H1 (cell line): ENCODE data around the gene STK11. TPM values are rescaled to one million over a fixed set of nuclear protein-coding genes. Genes with fewer than 3 reads are reported as not detected.

Experiments
- CTCF ChIA-PET: fragments of 300-600 bp; sonication (Branson Sonifier 250); formaldehyde crosslinking; loops from one replicate; lab custom pipeline; 2021; ENCODE audit not compliant: partially characterized antibody; lab: Charles Lee
- POLR2A ChIA-PET: fragments of 300-600 bp; sonication (Branson Sonifier 250); formaldehyde crosslinking; loops from one replicate; lab custom pipeline; 2021; ENCODE audit warnings: inconsistent platforms; ENCODE audit not compliant: partially characterized antibody; lab: Charles Lee
- DNase-seq, 2 experiments: peaks; one replicate each; pipeline versions ENCODE4 v3.0.0 to v3.0.0-alpha.2; 2010 to 2022; ENCODE audit warnings: low spot score in 2 of 2, low read depth in 1 of 2, mixed read lengths in 1 of 2
- FAIRE-seq: peaks from 2 replicates; lab custom pipeline; 2011; peaks lifted over from hg19 to GRCh38; lab: Jason Lieb, UNC
- H2AFZ ChIP-seq: 2 replicates; pipeline ENCODE4 v1.8.1; 2012; ENCODE audit warnings: low read length, inconsistent platforms
- H2AK5ac ChIP-seq: 2 replicates; pipeline ENCODE4 v1.6.1; 2013; ENCODE audit warnings: low read depth, low read length
- H2BK120ac ChIP-seq: replicated peaks from 2 replicates; pipeline ENCODE3; 2013; ENCODE audit warnings: low read depth, low read length, inconsistent platforms
- H2BK12ac ChIP-seq: 2 replicates; pipeline ENCODE4 v1.6.1; 2013; ENCODE audit warnings: low read depth, low read length
- H2BK15ac ChIP-seq: 2 replicates; pipeline ENCODE4 v1.6.1; 2013; ENCODE audit warnings: low read length
- H2BK20ac ChIP-seq: 2 replicates; pipeline ENCODE4 v1.6.1; 2013; ENCODE audit warnings: low read length
- H2BK5ac ChIP-seq: 2 replicates; pipeline ENCODE4 v1.6.1; 2013; ENCODE audit warnings: low read depth, low read length
- H3K14ac ChIP-seq: 2 replicates; pipeline ENCODE4 v1.6.1; 2013; ENCODE audit warnings: inconsistent platforms; ENCODE audit not compliant: insufficient read length
- H3K18ac ChIP-seq: 2 replicates; pipeline ENCODE4 v1.6.1; 2013; ENCODE audit warnings: low read length; ENCODE audit errors: extremely low read depth
- H3K23ac ChIP-seq: 2 replicates; pipeline ENCODE4 v1.6.1; 2013; ENCODE audit warnings: inconsistent platforms; ENCODE audit not compliant: insufficient read length
- H3K23me2 ChIP-seq: 2 replicates; pipeline ENCODE4 v1.6.1; 2013; ENCODE audit warnings: low read depth, low read length
- H3K27ac ChIP-seq: 2 replicates; pipeline ENCODE4 v1.6.1; 2011; ENCODE audit warnings: low read depth, low read length, inconsistent platforms
- H3K27me3 ChIP-seq, 4 experiments: replicated peaks in 1 of 4; 1 replicate in 1 of 4; 2 replicates in 3 of 4; pipeline versions ENCODE4 v1.6.1 to v1.8.1; 2011 to 2013; ENCODE audit warnings: low read length in 3 of 4, mild to moderate bottlenecking in 3 of 4, inconsistent platforms in 2 of 4, mixed read lengths in 2 of 4, moderate library complexity in 1 of 4; ENCODE audit not compliant: control insufficient read depth in 3 of 4, insufficient read depth in 3 of 4; ENCODE audit errors: extremely low read depth in 1 of 4
- H3K36me3 ChIP-seq, 4 experiments: 2 replicates each; pipeline versions ENCODE4 v1.6.1 to v1.8.1; 2011 to 2013; ENCODE audit warnings: mild to moderate bottlenecking in 4 of 4, low read length in 3 of 4, moderate library complexity in 2 of 4, control low read depth in 1 of 4, inconsistent platforms in 1 of 4; ENCODE audit not compliant: insufficient read depth in 4 of 4, control insufficient read depth in 2 of 4
- H3K4ac ChIP-seq: replicated peaks from 2 replicates; pipeline ENCODE3; 2013; ENCODE audit warnings: low read length, low read depth, mixed read lengths, inconsistent platforms; ENCODE audit not compliant: insufficient read length
- H3K4me1 ChIP-seq, 4 experiments: replicated peaks in 1 of 4; 1 replicate in 1 of 4; 2 replicates in 3 of 4; pipeline versions ENCODE4 v1.6.1 to v1.8.1; 2011 to 2013; ENCODE audit warnings: low read length in 3 of 4, inconsistent platforms in 2 of 4, mixed read lengths in 1 of 4; ENCODE audit not compliant: insufficient read depth in 4 of 4, control insufficient read depth in 3 of 4
- H3K4me2 ChIP-seq, 2 experiments: 2 replicates each; pipeline versions ENCODE4 v1.6.1 to v1.8.1; 2011 to 2013; ENCODE audit warnings: low read depth in 2 of 2, low read length in 2 of 2, control low read depth in 1 of 2, inconsistent platforms in 1 of 2, mild to moderate bottlenecking in 1 of 2; ENCODE audit not compliant: insufficient read depth in 1 of 2
- H3K4me3 ChIP-seq, 4 experiments: fragments of 200-600, 300-600 bp in 1 of 4; sonication (generic), shearing (Covaris generic), sonication (Bioruptor Twin) in 1 of 4; 2 replicates each; pipeline versions ENCODE4 v1.5.1 to v1.8.1; 2011 to 2016; ENCODE audit warnings: low read length in 4 of 4, low read depth in 3 of 4, control low read depth in 2 of 4, inconsistent platforms in 2 of 4, mild to moderate bottlenecking in 2 of 4, mixed read lengths in 1 of 4, moderate library complexity in 1 of 4; ENCODE audit not compliant: insufficient read depth in 2 of 4; ENCODE audit errors: extremely low read depth in 1 of 4
- H3K56ac ChIP-seq: replicated peaks from 2 replicates; pipeline ENCODE3; 2013; ENCODE audit warnings: low read depth, mild to moderate bottlenecking, mixed read lengths, low read length, inconsistent platforms; ENCODE audit not compliant: insufficient read length
- H3K79me1 ChIP-seq: 2 replicates; pipeline ENCODE4 v1.6.1; 2013; ENCODE audit warnings: low read depth, low read length, control low read depth
- H3K79me2 ChIP-seq, 2 experiments: 2 replicates each; pipeline versions ENCODE4 v1.6.1 to v1.8.1; 2012 to 2013; ENCODE audit warnings: low read length in 2 of 2, mild to moderate bottlenecking in 2 of 2, inconsistent platforms in 1 of 2; ENCODE audit not compliant: insufficient read depth in 2 of 2, control insufficient read depth in 1 of 2
- H3K9ac ChIP-seq, 4 experiments: replicated peaks in 1 of 4; 1 replicate in 1 of 4; 2 replicates in 3 of 4; pipeline versions ENCODE4 v1.6.1 to v1.8.1; 2011 to 2013; ENCODE audit warnings: low read depth in 3 of 4, low read length in 3 of 4, control low read depth in 2 of 4, mild to moderate bottlenecking in 2 of 4, moderate library complexity in 2 of 4, inconsistent platforms in 1 of 4; ENCODE audit errors: extremely low read depth in 1 of 4
- H3K9me3 ChIP-seq, 2 experiments: 2 replicates each; pipeline versions ENCODE4 v1.6.1 to v1.8.1; 2012 to 2013; ENCODE audit warnings: mild to moderate bottlenecking in 2 of 2, moderate library complexity in 2 of 2, control low read depth in 1 of 2, inconsistent platforms in 1 of 2, low read depth in 1 of 2, low read length in 1 of 2, mixed read lengths in 1 of 2; ENCODE audit not compliant: insufficient read depth in 2 of 2
- H4K20me1 ChIP-seq, 2 experiments: replicated peaks in 1 of 2; 2 replicates each; pipeline versions ENCODE3 to v1.8.1; 2011 to 2013; ENCODE audit warnings: inconsistent platforms in 2 of 2, low read length in 2 of 2, mild to moderate bottlenecking in 1 of 2; ENCODE audit not compliant: insufficient read depth in 2 of 2, control insufficient read depth in 1 of 2
- H4K5ac ChIP-seq: 2 replicates; pipeline ENCODE4 v1.6.1; 2013; ENCODE audit warnings: low read length, low read depth, mixed read lengths, inconsistent platforms; ENCODE audit not compliant: insufficient read length
- H4K8ac ChIP-seq: 2 replicates; pipeline ENCODE4 v1.8.0; 2013; ENCODE audit warnings: mild to moderate bottlenecking, moderate library complexity, low read length, inconsistent platforms; ENCODE audit not compliant: insufficient read depth; ENCODE audit errors: extremely low read depth
- H4K91ac ChIP-seq: replicated peaks from 2 replicates; pipeline ENCODE3; 2013; ENCODE audit warnings: low read length, mixed read lengths, inconsistent platforms; ENCODE audit not compliant: insufficient read length
- CEBPB ChIP-seq: IDR thresholded peaks from 2 replicates; pipeline ENCODE4 v1.6.1; 2012; ENCODE audit warnings: low read depth, low read length
- CHD1 ChIP-seq: IDR thresholded peaks from 2 replicates; pipeline ENCODE4 v1.6.1; 2012; ENCODE audit warnings: low read depth, low read length, improper control_type of control experiment
- TEAD4 ChIP-seq: IDR thresholded peaks from 2 replicates; pipeline ENCODE4 v1.6.1; 2012; ENCODE audit warnings: low read depth, low read length, inconsistent platforms, mixed read lengths
- WGBS, 2 experiments: shearing (Covaris generic) in 1 of 2; methylation state at CpG; one replicate each; pipeline versions ENCODE4 v1.1.6 to v1.1.7; 2013 to 2015; ENCODE audit warnings: low lambda C conversion rate in 2 of 2, mixed read lengths in 2 of 2, inconsistent platforms in 1 of 2, low coverage in 1 of 2, missing lambda C conversion rate in 1 of 2; ENCODE audit not compliant: insufficient replicate concordance in 2 of 2, insufficient coverage in 1 of 2, insufficient read length in 1 of 2; ENCODE audit errors: extremely low coverage in 1 of 2, missing lambda C conversion rate in 1 of 2; 5-methylcytosine and 5-hydroxymethylcytosine counted together
- polyA plus RNA-seq, 7 experiments: library from polyadenylated mRNA; depleted of rRNA in 3 of 7; stranded (reverse) in 5 of 7; unstranded in 2 of 7; fragments of >200 nt in 5 of 7; fragments of 200-250 nt in 2 of 7; gene quantifications; 1 replicate in 5 of 7; 2 replicates in 1 of 7; 4 replicates in 1 of 7; pipeline versions ENCODE4 v1.2.1 to v1.2.3, GENCODE V29; 2011 to 2013; ENCODE audit warnings: missing spikeins in 2 of 7, mixed read lengths in 2 of 7
- total RNA-seq: library from RNA; stranded (reverse); fragmentation: NEBNext Ultra II Directional; extraction: Animal tissue kit (Norgen Biotek cat#: 25700); gene quantifications from 2 replicates; pipeline ENCODE4 v1.2.1, GENCODE V29; 2021

Gene STK11
- total and polyA plus RNA-seq, 2 of the 8 experiments (the other 6 are each of a cell fraction or from before 2014, with no cell fraction given): 45.3 to 70.7 TPM

GRCh38 chr19:1267477-1268225, 62.1 kb downstream of the STK11 start:
- no peak overlapping the region for H3K9ac ChIP-seq
- TF ChIP-seq CHD1 (no peak), TEAD4 (no peak), CEBPB (peak; percentile 96)
- TF ChIP-seq, all 59 proteins: peak for 1
- Histone ChIP-seq H3K23me2 (peaks cover 22% of the 10 kb centered on the region; the same call in 1 of the 2 replicates), H2AFZ (no peak overlapping the region), H2AK5ac (no peak overlapping the region), H3K79me1 (peaks cover 9% of the 10 kb centered on the region; the same call in 1 of the 2 replicates), H3K36me3 (peaks cover 19 to 22% (median 21%) of the 10 kb centered on the region in 4 experiments), H4K5ac (no peak overlapping the region), H3K4me3 (peak overlapping the region in 3 of 4 experiments; percentile 33 to 61 (median 40); a peak in 6 of 8 replicates), H2BK5ac (no peak overlapping the region), H3K4me1 (peaks cover 4 to 53% (median 39%) of the 10 kb centered on the region in 4 experiments), H2BK12ac (no peak overlapping the region), H3K27me3 (peaks cover 0 to 10% (median 5%) of the 10 kb centered on the region in 4 experiments; a peak in 4 of 7 replicates), H3K18ac (no peak overlapping the region; the same call in 1 of the 2 replicates), H2BK120ac (no peak overlapping the region), H3K27ac (no peak overlapping the region), H3K56ac (no peak overlapping the region), H3K79me2 (peaks cover 5 to 29% of the 10 kb centered on the region in 2 experiments), H2BK15ac (no peak overlapping the region; the same call in 1 of the 2 replicates), H4K91ac (peak overlapping the region; percentile 64), H3K14ac (no peak overlapping the region), H3K9me3 (no peaks in the 10 kb centered on the region), H2BK20ac (no peak overlapping the region), H3K4me2 (peak overlapping the region; percentile 82 to 83), H4K20me1 (peaks cover 5 to 17% of the 10 kb centered on the region in 2 experiments), H3K23ac (no peak overlapping the region), H4K8ac (peak overlapping the region; percentile 4; the same call in 1 of the 2 replicates), H3K4ac (peak overlapping the region; percentile 78)
- POLR2A ChIA-PET: interaction anchor here (0.6 to 19.4 kb wide), 10 partner anchors 8 to 203 kb away, joined by 3 to 456 read pairs (median 6); partner anchors contain the start of genes ATP5F1D, CBARP, FAM174C and MIDN
- no peak for DNase-seq
- 36% methylated on average over 24 of the region's 35 CpGs; no CpG with 5 or more reads in 1 of the 2 experiments for WGBS, 2 experiments
- FAIRE-seq: no peak
- CTCF ChIA-PET: interaction anchor here (0.6 to 15.9 kb wide), 6 partner anchors 8 to 579 kb away, joined by 3 to 212 read pairs (median 5); partner anchors contain the start of gene ATP5F1D
